ENCODE results near the gene CCDC97.
A peak's percentile ranks its signal among the peaks of the same experiment; 100 is the strongest.
"Not testable (repeated sequence)": the region's sequence is repeated elsewhere in the genome, so short reads cannot be mapped to it uniquely, and the experiment has no call there.

Gene CCDC97

GRCh38 chr19:41341669-41342490 lies 31.9 kb downstream of the CCDC97 start:
- DNase-seq = no peak

- no peak for DNase-seq
These were observed 34.2 kb downstream of the CCDC97 start for GRCh38 chr19:41344162-41344561.

- DNase-seq = not testable (repeated sequence)
These were observed 36.9 kb downstream of the CCDC97 start for GRCh38 chr19:41346916-41347315.

GRCh38 chr19:41350735-41351338 lies 40.9 kb downstream of the CCDC97 start:
- DNase-seq = peak; percentile 27

- peak; percentile 79 for DNase-seq
These were observed 41.6 kb downstream of the CCDC97 start for GRCh38 chr19:41351339-41352245.

- DNase-seq = no peak
These were observed 42.3 kb downstream of the CCDC97 start for GRCh38 chr19:41352279-41352608.

- DNase-seq = peak; percentile 65
These were observed 42.9 kb downstream of the CCDC97 start for GRCh38 chr19:41352609-41353465.

GRCh38 chr19:41353466-41354342 lies 43.7 kb downstream of the CCDC97 start, which contains the start of gene TGFB1:
Gene TGFB1 (minus strand): TSS chr19:41353922. CDS start chr19:41353044, 878 bp downstream.
- peak; percentile 91 for DNase-seq

GRCh38 chr19:41354343-41354953 lies 44.5 kb downstream of the CCDC97 start:
- DNase-seq = no peak

- no peak for DNase-seq
These were observed 45.1 kb downstream of the CCDC97 start for GRCh38 chr19:41355035-41355434.

GRCh38 chr19:41355802-41356201 lies 45.8 kb downstream of the CCDC97 start:
- DNase-seq = peak; percentile 18

GRCh38 chr19:41356984-41357739 lies 47.2 kb downstream of the CCDC97 start:
- peak; percentile 71 for DNase-seq

GRCh38 chr19:41357746-41358145 lies 47.8 kb downstream of the CCDC97 start:
- DNase-seq = no peak

- no peak for DNase-seq
These were observed 49.8 kb downstream of the CCDC97 start for GRCh38 chr19:41359741-41360140.

GRCh38 chr19:41362143-41362847 lies 52.3 kb downstream of the CCDC97 start:
- DNase-seq = no peak

GRCh38 chr19:41363371-41363752 lies 53.4 kb downstream of the CCDC97 start:
- DNase-seq = no peak

GRCh38 chr19:41363753-41364523 lies 54.0 kb downstream of the CCDC97 start, which contains the start of gene B9D2:
Gene B9D2 (minus strand): TSS chr19:41364149. CDS start chr19:41363519, 630 bp downstream.
- peak; percentile 99 for DNase-seq

Measured in MV-4-11 (cell line).